ENCODE data around the gene PLCB1.

- TF ChIP-seq CTCF (conservative IDR thresholded peaks at IDR 0.05), result no peak
- no peak for TF ChIP-seq ZFX (IDR thresholded peaks at IDR 0.05)
Measured at GRCh38 chr20:8766868-8767390, 634.9 kb downstream of the PLCB1 start.
